Left hindlimb (tissue), 1 donor: ENCODE results near the gene DNAH10.

Experiments
- DNase-seq: peaks from one replicate; pipeline ENCODE4 v3.0.0-alpha.2; 2018

Gene DNAH10

GRCh38 chr12:123889848-123890535 lies 127.9 kb downstream of the DNAH10 start:
- DNase-seq, result no peak

GRCh38 chr12:123890536-123890902 lies 128.4 kb downstream of the DNAH10 start:
- no peak for DNase-seq

GRCh38 chr12:123891011-123891410 lies 128.9 kb downstream of the DNAH10 start:
- DNase-seq, result no peak

GRCh38 chr12:123891516-123892179 lies 129.5 kb downstream of the DNAH10 start:
- DNase-seq, result no peak

GRCh38 chr12:123892180-123892559 lies 130.1 kb downstream of the DNAH10 start:
- DNase-seq, result no peak

GRCh38 chr12:123892853-123893252 lies 130.8 kb downstream of the DNAH10 start:
- no peak for DNase-seq

- DNase-seq, result no peak
Measured at GRCh38 chr12:123893276-123893675, 131.2 kb downstream of the DNAH10 start.

GRCh38 chr12:123894823-123895345 lies 132.8 kb downstream of the DNAH10 start:
- no peak for DNase-seq

- no peak for DNase-seq
Measured at GRCh38 chr12:123895451-123895850, 133.3 kb downstream of the DNAH10 start.

- no peak for DNase-seq
Measured at GRCh38 chr12:123896767-123897166, 134.7 kb downstream of the DNAH10 start.

- no peak for DNase-seq
Measured at GRCh38 chr12:123897221-123897620, 135.1 kb downstream of the DNAH10 start.

- no peak for DNase-seq
Measured at GRCh38 chr12:123898673-123899072, 136.6 kb downstream of the DNAH10 start.

- DNase-seq, result no peak
Measured at GRCh38 chr12:123899368-123899767, 137.3 kb downstream of the DNAH10 start.

- no peak for DNase-seq
Measured at GRCh38 chr12:123900871-123901376, 138.8 kb downstream of the DNAH10 start.

GRCh38 chr12:123902821-123903220 lies 140.7 kb downstream of the DNAH10 start:
- DNase-seq, result no peak

GRCh38 chr12:123903301-123904065 lies 141.4 kb downstream of the DNAH10 start:
- no peak for DNase-seq

GRCh38 chr12:123905319-123905925 lies 143.3 kb downstream of the DNAH10 start:
- no peak for DNase-seq

GRCh38 chr12:123906711-123907420 lies 144.8 kb downstream of the DNAH10 start:
- DNase-seq, result no peak

GRCh38 chr12:123907726-123908476 lies 145.8 kb downstream of the DNAH10 start:
- no peak for DNase-seq

- no peak for DNase-seq
Measured at GRCh38 chr12:123908884-123909725, 147.0 kb downstream of the DNAH10 start.

- DNase-seq, result no peak
Measured at GRCh38 chr12:123910057-123910456, 148.0 kb downstream of the DNAH10 start.
